DND-41 (cell line): Measurements from ENCODE around the gene RASGEF1C.

Experiments
- CTCF ChIP-seq: IDR thresholded peaks from 2 replicates; pipeline ENCODE4 v1.5.1; 2012; ENCODE audit warnings: borderline replicate concordance, low read length, moderate library complexity, mild to moderate bottlenecking; ENCODE audit not compliant: poor library complexity, severe bottlenecking; ENCODE audit errors: extremely low read depth
- EZH2 ChIP-seq: IDR thresholded peaks from 3 replicates; pipeline ENCODE4 v1.6.1; 2012; ENCODE audit warnings: borderline replicate concordance, low read depth, mild to moderate bottlenecking, moderate library complexity, low read length, inconsistent platforms; ENCODE audit not compliant: severe bottlenecking

GRCh38 chr5:180156141-180156540, 52.9 kb downstream of the RASGEF1C start:
- TF ChIP-seq CTCF: no peak
- no peak for TF ChIP-seq EZH2
